Pericardium fibroblast (primary cell): ENCODE measurements around the gene RPUSD1. TPM values are rescaled to one million over a fixed set of nuclear protein-coding genes. Genes with fewer than 3 reads are reported as not detected.

Experiments
- total RNA-seq: library from RNA; depleted of rRNA; stranded (reverse); fragments of >200 nt; gene quantifications from 2 replicates; pipeline ENCODE4 v1.2.3, GENCODE V29; 2015

Gene RPUSD1, protein sequence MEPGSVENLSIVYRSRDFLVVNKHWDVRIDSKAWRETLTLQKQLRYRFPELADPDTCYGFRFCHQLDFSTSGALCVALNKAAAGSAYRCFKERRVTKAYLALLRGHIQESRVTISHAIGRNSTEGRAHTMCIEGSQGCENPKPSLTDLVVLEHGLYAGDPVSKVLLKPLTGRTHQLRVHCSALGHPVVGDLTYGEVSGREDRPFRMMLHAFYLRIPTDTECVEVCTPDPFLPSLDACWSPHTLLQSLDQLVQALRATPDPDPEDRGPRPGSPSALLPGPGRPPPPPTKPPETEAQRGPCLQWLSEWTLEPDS
- total RNA-seq = 17.6 and 21.6 TPM in 2 replicates

DNA sequence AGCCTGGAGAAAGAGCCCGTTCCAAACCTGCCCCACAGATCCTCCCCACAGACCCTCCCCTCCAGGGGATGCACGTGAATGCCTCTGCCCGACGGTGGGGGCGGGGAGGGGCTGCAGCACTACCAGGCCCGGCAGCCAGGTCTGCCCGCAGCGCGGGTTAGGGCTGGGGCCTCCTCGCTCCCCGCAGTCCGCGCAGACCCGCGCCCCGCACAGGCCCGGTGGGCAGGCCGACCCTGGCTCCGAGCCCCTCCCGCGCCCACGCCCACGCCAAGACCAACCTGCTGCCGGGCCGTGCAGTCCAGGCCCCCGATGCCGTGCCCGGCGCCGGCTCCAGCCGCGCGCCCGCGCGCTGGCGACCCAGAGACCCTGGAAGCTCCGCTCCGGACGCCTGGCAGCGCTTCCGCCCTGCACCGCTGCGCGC lies at the start of gene RPUSD1:
Gene RPUSD1, minus strand, starts transcription at position 404 of the 421 bp plus-strand sequence. CDS start 644 bp downstream, outside the sequence.

DNA sequence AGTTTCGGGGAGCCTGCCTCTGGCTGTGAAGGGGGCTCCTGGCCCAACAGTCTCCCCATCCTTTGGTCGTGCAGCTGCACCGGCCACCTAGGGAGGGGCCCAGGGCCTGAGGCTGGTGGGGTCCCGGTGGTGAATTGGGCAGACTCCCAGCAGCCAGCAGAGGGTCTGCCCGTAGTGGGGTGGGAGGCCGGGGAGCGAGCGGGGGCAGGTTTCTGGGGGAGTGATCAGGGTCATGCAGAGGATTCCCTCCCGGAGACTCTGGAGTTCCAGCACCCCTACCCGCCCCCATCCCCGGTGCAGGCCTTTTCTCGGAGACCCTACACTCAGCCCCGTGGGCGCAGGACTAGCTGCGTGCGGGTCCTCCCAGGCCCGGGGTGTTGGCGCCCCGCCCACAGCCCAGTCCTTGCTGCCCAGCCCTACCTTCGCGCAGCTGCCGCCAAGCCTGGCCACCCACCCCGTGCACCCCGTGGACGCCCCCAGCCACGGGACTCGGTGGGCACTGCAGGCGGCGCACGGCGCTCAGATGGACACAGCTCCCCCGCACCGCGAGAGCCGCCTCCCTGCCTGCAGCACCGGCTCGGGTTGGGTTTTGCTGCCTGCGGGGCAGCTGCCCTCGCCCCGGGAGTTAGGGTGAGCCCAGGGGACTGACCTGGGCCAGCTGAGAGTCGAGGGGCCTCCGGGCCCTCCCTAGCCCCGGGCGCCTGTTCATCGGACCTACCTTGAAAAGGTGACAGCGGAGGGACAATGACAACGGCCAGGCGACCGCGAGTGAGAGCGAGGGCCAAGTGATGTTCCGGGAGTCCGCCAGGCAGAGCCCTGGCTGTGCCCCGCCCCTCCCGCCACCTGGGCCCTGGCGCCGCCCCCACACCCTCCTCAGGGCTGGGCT lies 12.0 kb upstream of the RPUSD1 start, which contains the start of gene GNG13:
Gene GNG13, minus strand, starts transcription at position 787 of the 886 bp plus-strand sequence. CDS start 1,657 bp downstream, outside the sequence.

DNA sequence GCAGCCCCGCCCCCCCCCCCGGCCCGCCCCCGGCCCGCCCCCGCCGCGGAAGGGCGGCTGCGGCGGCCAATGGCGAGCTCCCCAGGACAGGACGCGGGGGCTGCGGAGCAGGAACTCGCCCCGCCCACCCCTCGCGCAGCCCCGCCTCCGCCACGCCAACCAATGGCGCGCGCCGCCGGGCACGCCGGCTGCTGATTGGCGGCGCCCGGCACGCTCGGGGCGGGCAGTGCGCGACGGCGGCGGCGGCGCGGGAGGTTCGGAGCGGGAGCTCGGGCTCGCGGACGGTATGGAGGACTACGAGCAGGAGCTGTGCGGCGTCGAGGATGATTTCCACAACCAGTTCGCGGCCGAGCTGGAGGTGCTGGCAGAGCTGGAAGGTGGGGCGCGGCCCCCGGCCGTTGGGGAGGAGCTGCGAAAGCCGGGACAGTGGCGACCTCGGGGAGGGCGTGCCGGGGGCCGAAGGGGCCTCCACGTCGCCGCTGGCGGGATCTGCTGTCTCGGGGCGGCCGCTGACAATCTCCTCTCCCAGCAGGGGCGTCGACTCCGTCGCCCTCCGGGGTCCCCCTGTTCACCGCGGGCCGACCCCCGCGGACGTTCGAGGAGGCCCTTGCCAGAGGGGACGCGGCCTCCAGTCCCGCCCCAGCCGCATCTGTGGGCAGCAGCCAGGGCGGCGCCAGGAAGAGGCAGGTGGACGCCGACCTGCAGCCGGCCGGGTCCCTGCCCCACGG lies 382 bp upstream of the RPUSD1 start, which contains the start of gene CHTF18:
Gene CHTF18, plus strand, starts transcription at position 222 of the 728 bp plus-strand sequence. Its CDS starts 65 bp downstream, at position 287.

DNA sequence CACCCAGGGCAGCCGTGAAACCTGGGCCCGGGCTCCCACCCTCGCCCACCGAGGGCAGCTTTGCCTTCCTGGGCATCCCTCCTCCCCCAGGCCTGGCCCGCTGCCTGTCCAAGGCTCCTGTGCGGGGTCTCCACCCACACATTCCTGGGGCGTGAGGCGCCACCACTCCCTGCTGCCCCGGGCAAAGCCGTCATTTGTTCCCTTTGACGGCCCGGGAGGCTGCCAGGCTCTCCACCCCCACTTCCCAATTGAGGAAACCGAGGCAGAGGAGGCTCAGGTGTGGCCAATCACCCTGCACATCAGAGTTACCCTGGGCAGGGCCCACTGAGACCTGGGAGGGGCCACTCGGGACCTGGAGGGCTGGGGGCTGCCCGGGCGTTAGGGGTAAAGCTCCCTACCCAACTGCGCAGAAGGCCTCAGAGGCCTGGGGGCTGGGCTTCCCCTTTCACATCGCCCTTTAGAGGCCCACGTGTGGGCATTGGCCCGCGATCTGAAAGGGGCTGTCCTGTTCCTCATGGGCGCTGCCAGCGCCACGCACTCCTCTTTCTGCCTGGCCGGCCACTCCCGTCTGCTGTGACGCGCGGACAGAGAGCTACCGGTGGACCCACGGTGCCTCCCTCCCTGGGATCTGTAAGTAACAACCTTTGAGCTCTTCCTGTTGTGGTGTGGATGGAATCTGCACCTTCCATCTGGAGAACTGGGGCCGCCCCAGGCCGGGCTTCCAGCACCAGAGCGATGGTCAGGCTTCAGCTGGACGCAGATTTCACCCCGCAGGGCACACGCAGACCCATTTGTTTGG lies 27.4 kb downstream of the RPUSD1 start, which contains the start of gene MSLN:
Gene MSLN, plus strand, starts transcription at position 190 of the 799 bp plus-strand sequence. CDS start 1,947 bp downstream, outside the sequence.

DNA sequence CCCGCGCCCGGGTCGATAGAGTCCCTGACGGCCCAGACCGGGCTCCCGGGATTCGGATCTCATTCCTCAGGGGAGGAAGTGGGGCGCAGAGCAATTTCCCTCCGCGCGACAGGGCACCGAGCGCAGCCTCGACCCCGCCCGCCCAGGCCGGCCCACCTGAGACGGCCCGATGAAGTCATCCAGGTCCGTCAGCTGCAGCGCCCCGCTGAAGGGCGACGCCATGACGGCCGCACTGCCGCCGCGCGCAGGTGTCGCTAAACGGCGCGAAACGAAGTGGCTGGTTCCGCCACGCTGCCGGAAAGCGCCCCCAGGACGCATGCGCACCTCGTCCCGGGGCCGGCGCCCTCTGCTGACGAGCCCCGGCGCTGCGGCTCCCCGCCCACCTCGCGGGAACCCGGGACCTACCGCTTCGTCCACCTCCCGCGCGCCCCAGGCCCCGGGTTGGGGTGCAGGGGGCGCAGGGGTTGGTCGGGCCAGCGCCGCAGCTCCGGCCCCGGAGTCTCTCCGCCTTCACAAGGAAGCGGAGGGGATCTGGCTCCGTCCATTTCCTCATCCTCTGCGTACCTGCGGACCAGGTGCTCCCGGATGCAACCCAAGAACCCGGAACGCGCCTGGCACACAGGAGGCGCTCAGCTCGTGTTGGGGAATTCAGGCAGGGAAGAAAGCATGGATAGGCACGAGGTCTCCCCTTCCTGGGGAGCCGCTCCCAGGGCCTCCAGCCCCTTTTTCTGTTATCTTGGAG lies 47.2 kb downstream of the RPUSD1 start, which contains the start of gene CIAO3:
Gene CIAO3, minus strand, starts transcription at position 234 of the 742 bp plus-strand sequence. Its CDS starts 12 bp downstream, at position 222.

Other genes starting within 250 kb of the RPUSD1 start
- gene PRR35, start 228.0 kb downstream of the RPUSD1 start, total RNA-seq = not detected in 2 replicates
- 3.8 and 5.0 TPM in 2 replicates for gene NHLRC4, start 221.4 kb downstream of the RPUSD1 start, total RNA-seq
- gene PIGQ, start 218.4 kb downstream of the RPUSD1 start, total RNA-seq = 28.5 and 35.1 TPM in 2 replicates
- gene RAB40C, start 198.3 kb downstream of the RPUSD1 start, total RNA-seq = 16.9 and 19.4 TPM in 2 replicates
- gene WFIKKN1, start 157.4 kb downstream of the RPUSD1 start, total RNA-seq = 0.12 TPM in 1 of 2 replicates, not detected in the other
- gene METTL26, start 152.1 kb downstream of the RPUSD1 start, total RNA-seq = 152 and 181 TPM in 2 replicates
- 23.7 and 31.7 TPM in 2 replicates for gene MCRIP2, start 146.6 kb downstream of the RPUSD1 start, total RNA-seq
- 8.5 TPM in 2 replicates for gene WDR90, start 139.0 kb downstream of the RPUSD1 start, total RNA-seq
- 46.9 and 47.1 TPM in 2 replicates for gene RHOT2, start 120.2 kb downstream of the RPUSD1 start, total RNA-seq
- gene RHBDL1, start 112.7 kb downstream of the RPUSD1 start, total RNA-seq = 0.58 and 4.4 TPM in 2 replicates
- 163 and 189 TPM in 2 replicates for gene STUB1, start 108.0 kb downstream of the RPUSD1 start, total RNA-seq
- 58.3 and 58.7 TPM in 2 replicates for gene JMJD8, start 104.0 kb downstream of the RPUSD1 start, total RNA-seq
- 10.3 and 12.1 TPM in 2 replicates for gene WDR24, start 98.0 kb downstream of the RPUSD1 start, total RNA-seq
- gene FBXL16, start 82.6 kb downstream of the RPUSD1 start, total RNA-seq = 0.17 and 0.93 TPM in 2 replicates
- 119 and 164 TPM in 2 replicates for gene METRN, start 73.3 kb downstream of the RPUSD1 start, total RNA-seq
- 32.9 and 39.3 TPM in 2 replicates for gene ANTKMT, start 67.2 kb downstream of the RPUSD1 start, total RNA-seq
- 0.94 and 2.1 TPM in 2 replicates for gene CCDC78, start 61.9 kb downstream of the RPUSD1 start, total RNA-seq
- 5.5 and 13.9 TPM in 2 replicates for gene HAGHL, start 61.3 kb downstream of the RPUSD1 start, total RNA-seq
- gene CIAO3, start 47.4 kb downstream of the RPUSD1 start, total RNA-seq = 13.4 and 18.3 TPM in 2 replicates
- gene MSLN, start 27.6 kb downstream of the RPUSD1 start, total RNA-seq = 1.6 and 2.0 TPM in 2 replicates
- gene CHTF18, start 239 bp upstream of the RPUSD1 start, total RNA-seq = 1.6 and 7.8 TPM in 2 replicates
- not detected in 2 replicates for gene GNG13, start 12.4 kb upstream of the RPUSD1 start, total RNA-seq
- gene LMF1, start 182.6 kb upstream of the RPUSD1 start, total RNA-seq = 17.4 and 19.4 TPM in 2 replicates
- 0.70 and 1.1 TPM in 2 replicates for gene SOX8, start 193.4 kb upstream of the RPUSD1 start, total RNA-seq